ENCODE results near the gene CNN1.

The CNN1 gene

GRCh38 chr19:11530432-11530831, 8.2 kb upstream of the CNN1 start:
- TF ChIP-seq CTCF (IDR thresholded peaks at IDR 0.05; ENCODE audit: low read length) (peak; percentile 50), EZH2 (IDR thresholded peaks at IDR 0.05; ENCODE audit: borderline replicate concordance, low read length) (no peak)
- peaks cover 15% of the 10 kb centered on the region for H3K4me1 ChIP-seq (ENCODE audit: insufficient read depth, low read length, severe bottlenecking)
- no peaks in the 10 kb centered on the region for H3K9me2 ChIP-seq (ENCODE audit: low read depth, low read length)
- no peaks in the 10 kb centered on the region for H3K36me3 ChIP-seq (ENCODE audit: insufficient read depth, low read length)
- no peaks in the 10 kb centered on the region for H3K9me3 ChIP-seq (ENCODE audit: low read length)
- no peak overlapping the region for H3K4me2 ChIP-seq (ENCODE audit: low read length)
- no peaks in the 10 kb centered on the region for H3F3A ChIP-seq (ENCODE audit: insufficient read depth, low read length)
- no peaks in the 10 kb centered on the region for H3K27me3 ChIP-seq (ENCODE audit: insufficient read depth, low read length)
- no peak overlapping the region for H3K27ac ChIP-seq (ENCODE audit: low read depth, low read length, poor library complexity, severe bottlenecking)
- no peak overlapping the region for H3K4me3 ChIP-seq (ENCODE audit: low read depth, low read length, poor library complexity, severe bottlenecking)
- no peak overlapping the region for H3K9ac ChIP-seq (ENCODE audit: low read length)
- H2AFZ ChIP-seq (ENCODE audit: low read length), result no peak overlapping the region
- H3K79me2 ChIP-seq (ENCODE audit: insufficient read depth, low read length), result no peaks in the 10 kb centered on the region
- no peaks in the 10 kb centered on the region for H4K20me1 ChIP-seq (ENCODE audit: insufficient read depth, low read length)

GRCh38 chr19:11534538-11534937, 4.1 kb upstream of the CNN1 start:
- no peak overlapping the region for H3K27ac ChIP-seq (ENCODE audit: low read depth, low read length, poor library complexity, severe bottlenecking)
- TF ChIP-seq EZH2 (IDR thresholded peaks at IDR 0.05; ENCODE audit: borderline replicate concordance, low read length), result no peak
- TF ChIP-seq CTCF (IDR thresholded peaks at IDR 0.05; ENCODE audit: low read length), result no peak
- no peaks in the 10 kb centered on the region for H3K9me3 ChIP-seq (ENCODE audit: low read length)
- no peak overlapping the region for H3K9ac ChIP-seq (ENCODE audit: low read length)
- H3K9me2 ChIP-seq (ENCODE audit: low read depth, low read length), result no peaks in the 10 kb centered on the region
- H2AFZ ChIP-seq (ENCODE audit: low read length), result no peak overlapping the region
- H3F3A ChIP-seq (ENCODE audit: insufficient read depth, low read length), result no peaks in the 10 kb centered on the region
- no peaks in the 10 kb centered on the region for H3K79me2 ChIP-seq (ENCODE audit: insufficient read depth, low read length)
- peaks cover 7% of the 10 kb centered on the region for H3K4me1 ChIP-seq (ENCODE audit: insufficient read depth, low read length, severe bottlenecking)
- H3K27me3 ChIP-seq (ENCODE audit: insufficient read depth, low read length), result peaks cover 4% of the 10 kb centered on the region; the same call in 1 of the 2 replicates
- H3K4me2 ChIP-seq (ENCODE audit: low read length), result no peak overlapping the region
- H3K36me3 ChIP-seq (ENCODE audit: insufficient read depth, low read length), result no peaks in the 10 kb centered on the region
- no peaks in the 10 kb centered on the region for H4K20me1 ChIP-seq (ENCODE audit: insufficient read depth, low read length)
- H3K4me3 ChIP-seq (ENCODE audit: low read depth, low read length, poor library complexity, severe bottlenecking), result no peak overlapping the region

- Histone ChIP-seq H3F3A (ENCODE audit: insufficient read depth, low read length) (no peaks in the 10 kb centered on the region), H3K9ac (ENCODE audit: low read length) (no peak overlapping the region), H3K4me1 (ENCODE audit: insufficient read depth, low read length, severe bottlenecking) (peaks cover 7% of the 10 kb centered on the region), H2AFZ (ENCODE audit: low read length) (no peak overlapping the region), H3K27ac (ENCODE audit: low read depth, low read length, poor library complexity, severe bottlenecking) (no peak overlapping the region), H3K27me3 (ENCODE audit: insufficient read depth, low read length) (peaks cover 4% of the 10 kb centered on the region; the same call in 1 of the 2 replicates), H3K79me2 (ENCODE audit: insufficient read depth, low read length) (no peaks in the 10 kb centered on the region), H3K4me2 (ENCODE audit: low read length) (no peak overlapping the region), H3K9me2 (ENCODE audit: low read depth, low read length) (no peaks in the 10 kb centered on the region), H3K36me3 (ENCODE audit: insufficient read depth, low read length) (no peaks in the 10 kb centered on the region), H3K9me3 (ENCODE audit: low read length) (no peaks in the 10 kb centered on the region), H4K20me1 (ENCODE audit: insufficient read depth, low read length) (no peaks in the 10 kb centered on the region), H3K4me3 (ENCODE audit: low read depth, low read length, poor library complexity, severe bottlenecking) (no peak overlapping the region)
- TF ChIP-seq EZH2 (IDR thresholded peaks at IDR 0.05; ENCODE audit: borderline replicate concordance, low read length) (no peak), CTCF (IDR thresholded peaks at IDR 0.05; ENCODE audit: low read length) (no peak)
Measured at GRCh38 chr19:11534948-11535347, 3.7 kb upstream of the CNN1 start.

All from OCI-LY1 (cell line).